WERI-Rb-1 (cell line): Measurements from ENCODE around the gene TRIM25.

Source experiments
- DNase-seq: peaks from one replicate; pipeline ENCODE4 v3.0.0-alpha.2; 2020
- H3K27ac ChIP-seq: fragments of 250-450 bp; sonication (Bioruptor Pico); 2 replicates; pipeline ENCODE4 v1.5.1; 2020; ENCODE audit warnings: mild to moderate bottlenecking, moderate library complexity
- H3K27me3 ChIP-seq: fragments of 250-450 bp; sonication (Bioruptor Pico); 2 replicates; pipeline ENCODE4 v1.5.1; 2021; ENCODE audit warnings: mild to moderate bottlenecking, low read depth, moderate library complexity; ENCODE audit not compliant: insufficient read depth, severe bottlenecking
- H3K36me3 ChIP-seq: fragments of 250-450 bp; sonication (Bioruptor Pico); 2 replicates; pipeline ENCODE4 v1.5.1; 2020; ENCODE audit warnings: mild to moderate bottlenecking, moderate library complexity
- H3K4me3 ChIP-seq: 2 replicates; pipeline ENCODE4 v1.5.1; 2011; ENCODE audit warnings: low read depth, mild to moderate bottlenecking, control low read depth, low read length
- H3K9me3 ChIP-seq: fragments of 250-450 bp; sonication (Bioruptor Pico); 2 replicates; pipeline ENCODE4 v1.5.1; 2021; ENCODE audit warnings: mild to moderate bottlenecking, moderate library complexity; ENCODE audit not compliant: severe bottlenecking
- TF ChIP-seq, protein P1 (sequence below): IDR thresholded peaks from 2 replicates; pipeline ENCODE4 v1.5.1; 2011; ENCODE audit warnings: low read depth, mild to moderate bottlenecking, control low read depth, inconsistent platforms, low read length

The TRIM25 gene

DNA sequence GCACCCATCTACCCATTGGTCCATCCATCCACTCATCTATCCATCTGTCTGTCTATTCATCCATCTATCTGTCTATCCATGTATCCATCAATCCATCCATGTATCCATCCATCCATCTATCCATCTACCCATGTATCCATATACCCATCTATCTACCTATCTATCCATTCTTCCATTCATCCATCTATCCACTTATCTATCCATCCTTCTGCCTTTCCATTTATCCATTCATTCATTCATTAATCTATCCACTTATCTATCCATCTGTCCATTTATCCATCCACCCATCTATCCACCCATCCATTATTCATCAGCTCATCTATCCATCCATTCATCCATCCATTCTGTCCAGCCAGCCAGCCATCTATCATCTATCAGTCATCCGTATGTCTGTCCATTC, 21.5 kb downstream of the TRIM25 start:
- Histone ChIP-seq H3K27ac (no peak overlapping the region), H3K27me3 (no peaks in the 10 kb centered on the region), H3K36me3 (peaks cover 69% of the 10 kb centered on the region), H3K9me3 (peaks cover 11% of the 10 kb centered on the region), H3K4me3 (no peak overlapping the region)
- no peak for DNase-seq
- TF ChIP-seq, protein P1, sequence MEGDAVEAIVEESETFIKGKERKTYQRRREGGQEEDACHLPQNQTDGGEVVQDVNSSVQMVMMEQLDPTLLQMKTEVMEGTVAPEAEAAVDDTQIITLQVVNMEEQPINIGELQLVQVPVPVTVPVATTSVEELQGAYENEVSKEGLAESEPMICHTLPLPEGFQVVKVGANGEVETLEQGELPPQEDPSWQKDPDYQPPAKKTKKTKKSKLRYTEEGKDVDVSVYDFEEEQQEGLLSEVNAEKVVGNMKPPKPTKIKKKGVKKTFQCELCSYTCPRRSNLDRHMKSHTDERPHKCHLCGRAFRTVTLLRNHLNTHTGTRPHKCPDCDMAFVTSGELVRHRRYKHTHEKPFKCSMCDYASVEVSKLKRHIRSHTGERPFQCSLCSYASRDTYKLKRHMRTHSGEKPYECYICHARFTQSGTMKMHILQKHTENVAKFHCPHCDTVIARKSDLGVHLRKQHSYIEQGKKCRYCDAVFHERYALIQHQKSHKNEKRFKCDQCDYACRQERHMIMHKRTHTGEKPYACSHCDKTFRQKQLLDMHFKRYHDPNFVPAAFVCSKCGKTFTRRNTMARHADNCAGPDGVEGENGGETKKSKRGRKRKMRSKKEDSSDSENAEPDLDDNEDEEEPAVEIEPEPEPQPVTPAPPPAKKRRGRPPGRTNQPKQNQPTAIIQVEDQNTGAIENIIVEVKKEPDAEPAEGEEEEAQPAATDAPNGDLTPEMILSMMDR = no peak

DNA sequence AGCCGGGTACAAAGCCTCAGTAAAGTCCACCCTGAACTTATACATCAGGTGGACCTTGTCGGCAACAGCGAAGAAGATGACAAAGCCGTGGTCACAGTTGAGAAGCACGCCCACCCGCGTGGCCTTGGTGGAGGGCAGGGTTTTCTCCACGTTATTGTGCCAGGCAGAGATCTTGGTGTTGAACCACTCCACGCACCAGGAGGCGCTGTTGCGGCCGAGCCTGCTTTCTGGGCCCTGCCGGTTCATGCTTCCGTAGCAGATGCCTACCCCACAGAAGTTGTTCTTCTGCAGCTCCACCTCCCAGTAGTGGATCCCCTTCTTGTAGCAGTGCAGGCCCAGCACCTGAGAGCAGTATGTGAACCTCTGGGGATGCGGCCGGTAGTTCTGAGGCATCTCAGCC, 22.1 kb downstream of the TRIM25 start:
- Histone ChIP-seq H3K27me3 (no peaks in the 10 kb centered on the region), H3K36me3 (peaks cover 66% of the 10 kb centered on the region), H3K27ac (no peak overlapping the region), H3K9me3 (peaks cover 14% of the 10 kb centered on the region), H3K4me3 (no peak overlapping the region)
- DNase-seq = peak; percentile 37
- TF ChIP-seq, protein P1 = peak; percentile 81

DNA sequence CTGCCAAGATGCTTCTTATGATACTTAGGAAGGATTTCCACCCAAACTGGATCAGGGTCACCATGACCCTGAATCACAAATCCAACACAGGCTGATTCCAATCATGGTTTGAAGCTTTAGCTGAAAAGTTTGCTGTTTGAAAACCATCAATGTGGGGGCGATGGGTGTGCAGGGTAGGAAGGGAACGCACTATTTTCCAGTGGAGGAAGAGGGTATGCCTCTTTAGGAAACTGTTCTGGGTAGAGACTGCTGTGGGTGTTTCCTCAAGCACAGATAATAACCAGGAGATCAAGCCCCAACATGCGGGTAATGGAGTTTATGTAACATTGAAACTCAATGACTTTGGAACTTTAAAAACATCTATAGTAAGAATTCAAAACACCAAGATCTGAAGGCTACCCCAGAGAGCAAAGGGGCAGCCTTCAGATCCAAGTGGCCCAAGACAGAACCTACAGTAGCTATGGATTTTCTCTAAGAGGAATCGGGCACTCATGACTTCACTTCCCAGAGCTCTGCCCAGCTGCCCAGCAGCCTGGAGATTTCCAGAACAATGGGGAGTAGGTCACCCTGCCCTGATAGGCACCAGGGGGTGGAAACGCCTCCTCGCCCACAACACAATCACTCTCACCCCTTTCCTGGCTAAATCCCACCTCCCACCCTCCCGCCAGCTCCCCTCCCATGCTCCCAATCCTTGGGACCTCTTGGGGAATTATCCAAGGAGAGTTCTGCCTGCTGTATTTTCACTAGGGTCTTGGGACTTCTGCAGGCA, 22.8 kb downstream of the TRIM25 start:
- Histone ChIP-seq H3K27me3 (no peaks in the 10 kb centered on the region), H3K27ac (no peak overlapping the region), H3K4me3 (no peak overlapping the region), H3K36me3 (peaks cover 65% of the 10 kb centered on the region), H3K9me3 (peaks cover 14% of the 10 kb centered on the region)
- TF ChIP-seq, protein P1 = no peak
- DNase-seq = no peak

DNA sequence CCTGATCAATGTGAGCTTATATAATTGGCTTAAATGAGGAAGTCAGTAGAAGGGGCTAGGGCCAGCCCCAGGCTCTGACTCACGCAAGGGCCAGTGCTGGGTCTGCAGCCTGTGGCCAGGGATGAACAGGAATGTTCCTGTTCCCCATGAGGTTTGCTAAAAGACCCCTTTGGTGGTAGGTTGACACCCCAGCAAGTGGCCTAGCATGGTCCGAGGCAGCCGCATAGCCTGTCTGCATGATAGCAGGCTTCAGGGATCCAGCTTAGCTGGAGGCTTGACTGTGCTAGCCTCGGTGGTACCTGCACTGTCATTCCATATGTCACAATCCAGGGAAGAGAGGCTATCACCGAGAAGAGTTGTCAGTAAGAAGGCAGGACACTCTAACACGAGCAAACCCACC, 23.5 kb downstream of the TRIM25 start:
- no peaks in the 10 kb centered on the region for H3K27me3 ChIP-seq
- peaks cover 14% of the 10 kb centered on the region for H3K9me3 ChIP-seq
- TF ChIP-seq, protein P1 = no peak
- H3K36me3 ChIP-seq = peaks cover 59% of the 10 kb centered on the region
- no peak for DNase-seq
- H3K27ac ChIP-seq = no peak overlapping the region
- no peak overlapping the region for H3K4me3 ChIP-seq

DNA sequence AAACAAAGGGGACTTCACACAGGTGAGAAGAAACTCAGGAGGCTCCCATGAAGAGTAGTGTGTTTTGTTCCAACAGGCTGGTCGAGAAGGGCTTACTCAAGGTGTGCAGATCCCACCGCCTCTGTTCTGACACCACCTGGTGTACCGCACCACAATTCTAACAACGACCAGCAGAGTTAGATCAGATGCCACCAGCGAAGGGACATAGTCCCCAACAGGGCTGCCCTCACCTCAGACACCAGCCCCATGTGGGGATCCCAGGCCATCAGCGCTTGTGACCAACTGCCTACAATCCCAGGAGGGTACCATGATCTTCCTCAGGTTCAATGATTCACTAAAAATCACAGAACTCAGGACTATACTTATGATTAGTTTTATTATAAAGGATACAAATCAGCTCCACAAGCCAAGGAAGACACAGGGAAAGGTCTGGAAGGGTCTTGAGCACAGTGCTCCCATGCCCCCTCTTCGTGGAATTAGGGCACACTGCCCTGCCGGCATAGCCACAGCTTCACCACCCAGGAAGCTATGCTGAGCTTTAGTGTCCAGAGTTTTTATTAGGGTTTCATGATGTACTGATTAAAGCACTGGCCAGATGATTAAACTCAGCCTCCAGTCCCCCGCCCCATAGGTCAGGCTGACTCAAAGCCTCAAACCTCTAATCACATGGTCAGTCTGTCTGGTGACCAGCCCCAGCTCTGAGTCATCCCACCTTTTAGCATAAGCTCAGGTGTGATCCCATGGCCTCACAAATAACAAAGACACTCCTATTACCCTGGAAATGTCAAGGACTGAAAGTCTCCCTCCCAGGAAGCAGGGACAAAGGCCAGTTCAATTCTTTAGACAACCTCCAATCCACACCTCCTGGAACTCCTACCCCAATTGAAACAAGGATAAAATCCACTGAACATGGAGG, 26.0 kb downstream of the TRIM25 start:
- no peak for DNase-seq
- TF ChIP-seq, protein P1 = no peak
- Histone ChIP-seq H3K36me3 (peaks cover 38% of the 10 kb centered on the region), H3K27ac (no peak overlapping the region), H3K4me3 (no peak overlapping the region), H3K9me3 (peaks cover 14% of the 10 kb centered on the region), H3K27me3 (no peaks in the 10 kb centered on the region)
